ENCODE results near the gene HEPN1.

HEPN1 gene

GRCh38 chr11:124953753-124954589 is 34.9 kb downstream of the HEPN1 start, which contains the start of gene CCDC15:
Gene CCDC15, plus strand, starts transcription at chr11:124954202. Its CDS starts 531 bp downstream, at chr11:124954733.
- Histone ChIP-seq H3K9me2 (replicated peaks; ENCODE audit: control insufficient read depth, low read length) (no peaks in the 10 kb centered on the region), H3K4me1 (ENCODE audit: control insufficient read depth, low read length) (peaks cover 21% of the 10 kb centered on the region), H3K36me3 (ENCODE audit: control insufficient read depth, low read length) (no peaks in the 10 kb centered on the region), H3K4me3 (ENCODE audit: low read length) (peak within 1 kb of the TSS; percentile 90), H3K9me3 (ENCODE audit: control insufficient read depth, insufficient read depth, low read length) (0 out of 2 replicates have a peak, but pooled peaks cover 4% of the 10 kb centered on the region), H3K4me2 (ENCODE audit: low read length) (peak within 1 kb of the TSS; percentile 96), H3K27me3 (ENCODE audit: control insufficient read depth, low read length) (no peaks in the 10 kb centered on the region), H4K20me1 (ENCODE audit: control insufficient read depth, insufficient read depth, low read depth, low read length) (no peaks in the 10 kb centered on the region), H3F3A (ENCODE audit: control insufficient read depth, insufficient read depth) (no peaks in the 10 kb centered on the region), H3K27ac (ENCODE audit: low read depth, low read length) (peak within 1 kb of the TSS; percentile 38; the same call in 1 of the 2 replicates), H3K79me2 (ENCODE audit: control insufficient read depth, low read length) (no peaks in the 10 kb centered on the region)
- TF ChIP-seq CTCF (IDR thresholded peaks at IDR 0.05; ENCODE audit: low read depth, low read length, poor library complexity, severe bottlenecking) (no peak), EZH2phosphoT487 (IDR thresholded peaks at IDR 0.05; ENCODE audit: borderline replicate concordance, low read length) (no peak)

- Histone ChIP-seq H3K4me3 (ENCODE audit: low read length) (peak overlapping the region; percentile 90), H3K27ac (ENCODE audit: low read depth, low read length) (peak overlapping the region; percentile 38; the same call in 1 of the 2 replicates), H3K4me1 (ENCODE audit: control insufficient read depth, low read length) (peaks cover 21% of the 10 kb centered on the region), H3F3A (ENCODE audit: control insufficient read depth, insufficient read depth) (no peaks in the 10 kb centered on the region), H4K20me1 (ENCODE audit: control insufficient read depth, insufficient read depth, low read depth, low read length) (no peaks in the 10 kb centered on the region), H3K27me3 (ENCODE audit: control insufficient read depth, low read length) (no peaks in the 10 kb centered on the region), H3K36me3 (ENCODE audit: control insufficient read depth, low read length) (no peaks in the 10 kb centered on the region), H3K9me2 (replicated peaks; ENCODE audit: control insufficient read depth, low read length) (no peaks in the 10 kb centered on the region), H3K79me2 (ENCODE audit: control insufficient read depth, low read length) (no peaks in the 10 kb centered on the region), H3K4me2 (ENCODE audit: low read length) (peak overlapping the region; percentile 96), H3K9me3 (ENCODE audit: control insufficient read depth, insufficient read depth, low read length) (0 out of 2 replicates have a peak, but pooled peaks cover 4% of the 10 kb centered on the region)
- TF ChIP-seq EZH2phosphoT487 (IDR thresholded peaks at IDR 0.05; ENCODE audit: borderline replicate concordance, low read length): no peak
- no peak for TF ChIP-seq CTCF (IDR thresholded peaks at IDR 0.05; ENCODE audit: low read depth, low read length, poor library complexity, severe bottlenecking)
These were observed 35.5 kb downstream of the HEPN1 start for GRCh38 chr11:124954590-124954955.

- H3K9me3 ChIP-seq (ENCODE audit: control insufficient read depth, insufficient read depth, low read length): 0 out of 2 replicates have a peak, but pooled peaks cover 4% of the 10 kb centered on the region
These were observed 36.0 kb downstream of the HEPN1 start for GRCh38 chr11:124955035-124955434.

More at GRCh38 chr11:124955035-124955434, 36.0 kb downstream of the HEPN1 start:
- no peaks in the 10 kb centered on the region for H4K20me1 ChIP-seq (ENCODE audit: control insufficient read depth, insufficient read depth, low read depth, low read length)
- H3K4me3 ChIP-seq (ENCODE audit: low read length): peak overlapping the region; percentile 90
- H3K27ac ChIP-seq (ENCODE audit: low read depth, low read length): no peak overlapping the region
- no peaks in the 10 kb centered on the region for H3K36me3 ChIP-seq (ENCODE audit: control insufficient read depth, low read length)
- TF ChIP-seq CTCF (IDR thresholded peaks at IDR 0.05; ENCODE audit: low read depth, low read length, poor library complexity, severe bottlenecking): no peak
- no peak for TF ChIP-seq EZH2phosphoT487 (IDR thresholded peaks at IDR 0.05; ENCODE audit: borderline replicate concordance, low read length)
- H3K9me2 ChIP-seq (replicated peaks; ENCODE audit: control insufficient read depth, low read length): no peaks in the 10 kb centered on the region
- H3F3A ChIP-seq (ENCODE audit: control insufficient read depth, insufficient read depth): no peaks in the 10 kb centered on the region
- peaks cover 21% of the 10 kb centered on the region for H3K4me1 ChIP-seq (ENCODE audit: control insufficient read depth, low read length)
- peak overlapping the region; percentile 96 for H3K4me2 ChIP-seq (ENCODE audit: low read length)
- no peaks in the 10 kb centered on the region for H3K27me3 ChIP-seq (ENCODE audit: control insufficient read depth, low read length)
- no peaks in the 10 kb centered on the region for H3K79me2 ChIP-seq (ENCODE audit: control insufficient read depth, low read length)

Data from DOHH2 (cell line).